NCI-H460 (cell line): ENCODE results near the gene NPTX1. TPM values are rescaled to one million over a fixed set of nuclear protein-coding genes. Genes with fewer than 3 reads are reported as not detected.

ENCODE experiments used
- DNase-seq: peaks from one replicate; pipeline ENCODE4 v3.0.0-alpha.2; 2016; ENCODE audit warnings: low read depth; ENCODE audit errors: extremely low read depth
- total RNA-seq: library from RNA; depleted of rRNA; stranded (reverse); fragments of >200 nt; shearing (Covaris generic); gene quantifications from 2 replicates; pipeline ENCODE4 v1.2.3, GENCODE V29; 2014

Gene NPTX1
- total RNA-seq, 1 experiment from 2014 or later, result 0.67 TPM

GRCh38 chr17:80504686-80505413, 28.4 kb upstream of the NPTX1 start:
- no peak for DNase-seq

GRCh38 chr17:80503921-80504320, 27.5 kb upstream of the NPTX1 start:
- no peak for DNase-seq

- DNase-seq, result no peak
These were observed 26.6 kb upstream of the NPTX1 start for GRCh38 chr17:80503031-80503430.

- no peak for DNase-seq
These were observed 26.1 kb upstream of the NPTX1 start for GRCh38 chr17:80502578-80502877.

- DNase-seq, result peak; percentile 72
These were observed 25.6 kb upstream of the NPTX1 start for GRCh38 chr17:80501741-80502577.

- DNase-seq, result no peak
These were observed 23.7 kb upstream of the NPTX1 start for GRCh38 chr17:80499961-80500665.

- DNase-seq, result no peak
These were observed 23.2 kb upstream of the NPTX1 start for GRCh38 chr17:80499560-80499959.

GRCh38 chr17:80498920-80499410, 22.6 kb upstream of the NPTX1 start:
- no peak for DNase-seq

GRCh38 chr17:80498242-80498919, 22.0 kb upstream of the NPTX1 start:
- DNase-seq, result no peak

- no peak for DNase-seq
These were observed 21.4 kb upstream of the NPTX1 start for GRCh38 chr17:80497726-80498241.

GRCh38 chr17:80494547-80494946, 18.1 kb upstream of the NPTX1 start:
- DNase-seq, result no peak

GRCh38 chr17:80492343-80493136, 16.1 kb upstream of the NPTX1 start:
- DNase-seq, result no peak

GRCh38 chr17:80491478-80492342, 15.3 kb upstream of the NPTX1 start:
- no peak for DNase-seq

GRCh38 chr17:80487511-80487910, 11.1 kb upstream of the NPTX1 start:
- DNase-seq, result no peak

- DNase-seq, result no peak
These were observed 10.3 kb upstream of the NPTX1 start for GRCh38 chr17:80486692-80487091.

- DNase-seq, result no peak
These were observed 9.4 kb upstream of the NPTX1 start for GRCh38 chr17:80485846-80486245.

- no peak for DNase-seq
These were observed 6.3 kb upstream of the NPTX1 start for GRCh38 chr17:80482555-80483308.

- no peak for DNase-seq
These were observed 5.6 kb upstream of the NPTX1 start for GRCh38 chr17:80482058-80482318.
